PC-3 (cell line): Measurements from ENCODE around the gene FGR. TPM values are rescaled to one million over a fixed set of nuclear protein-coding genes. Genes with fewer than 3 reads are reported as not detected.

ENCODE experiments used
- ATAC-seq: fragments of 200-7000 bp; cut with Tn5 transposase; 2 replicates; pipeline ENCODE4 v1.9.1; 2020; ENCODE audit warnings: mild to moderate bottlenecking, moderate library complexity
- BruUV-seq: library from RNA; stranded (reverse); fragments of 400-500 nt; replicated peaks from 2 replicates; lab custom pipeline; 2021; lab: Mats Ljungman, UMichigan
- CTCF ChIA-PET: fragments of 300-600 bp; sonication (Branson Sonifier 250); formaldehyde crosslinking; loops from one replicate; lab custom pipeline; 2022; ENCODE audit warnings: antibody characterized with exemption; lab: Charles Lee
- POLR2A ChIA-PET: fragments of 300-600 bp; sonication (Branson Sonifier 250); formaldehyde crosslinking; loops from one replicate; lab custom pipeline; 2022; ENCODE audit warnings: antibody characterized with exemption; ENCODE audit not compliant: unreplicated experiment; lab: Charles Lee
- DNase-seq: peaks from one replicate; pipeline ENCODE4 v3.0.0-alpha.2; 2015
- H2AFZ ChIP-seq: fragments of 300-600 bp; sonication (generic); 2 replicates; pipeline ENCODE4 v1.6.0; 2016; ENCODE audit warnings: antibody characterized with exemption, low read length
- H3F3A ChIP-seq: fragments of 300-600 bp; sonication (generic); one replicate; pipeline ENCODE4 v1.6.0; 2017; ENCODE audit warnings: antibody characterized with exemption, low read length, control low read depth, mild to moderate bottlenecking; ENCODE audit not compliant: unreplicated experiment
- H3K27ac ChIP-seq: fragments of 300-600 bp; sonication (generic); 2 replicates; pipeline ENCODE4 v1.5.1; 2016; ENCODE audit warnings: mild to moderate bottlenecking, low read length
- H3K27me3 ChIP-seq: fragments of 300-600 bp; sonication (generic); 2 replicates; pipeline ENCODE4 v1.6.1; 2016; ENCODE audit warnings: low read length, mixed read lengths
- H3K36me3 ChIP-seq: fragments of 300-600 bp; sonication (generic); 2 replicates; pipeline ENCODE4 v1.6.1; 2016; ENCODE audit warnings: low read depth, mixed run types, low read length, mixed read lengths
- H3K4me1 ChIP-seq: fragments of 300-600 bp; sonication (generic); 2 replicates; pipeline ENCODE4 v1.5.1; 2016; ENCODE audit warnings: low read length; ENCODE audit not compliant: insufficient read depth
- H3K4me2 ChIP-seq: fragments of 300-600 bp; sonication (generic); 2 replicates; pipeline ENCODE4 v1.6.0; 2016; ENCODE audit warnings: low read length
- H3K4me3 ChIP-seq: fragments of 300-600 bp; sonication (generic); 2 replicates; pipeline ENCODE4 v1.5.1; 2016; ENCODE audit warnings: mild to moderate bottlenecking, low read length, mixed read lengths
- H3K79me2 ChIP-seq: fragments of 300-600 bp; sonication (generic); 2 replicates; pipeline ENCODE4 v1.6.1; 2017; ENCODE audit warnings: low read length, mixed read lengths
- H3K9ac ChIP-seq: fragments of 300-600 bp; sonication (generic); 2 replicates; pipeline ENCODE4 v1.6.0; 2016; ENCODE audit warnings: mild to moderate bottlenecking, low read length
- H3K9me2 ChIP-seq: fragments of 300-600 bp; sonication (generic); replicated peaks from 2 replicates; pipeline ENCODE4 v1.6.1; 2016; ENCODE audit warnings: mixed run types, low read length, mixed read lengths
- H3K9me3 ChIP-seq: fragments of 300-600 bp; sonication (generic); 2 replicates; pipeline ENCODE4 v1.6.1; 2016; ENCODE audit warnings: low read length, mixed read lengths
- H4K20me1 ChIP-seq: fragments of 300-600 bp; sonication (generic); 2 replicates; pipeline ENCODE4 v1.6.1; 2016; ENCODE audit warnings: low read length, mixed read lengths
- CTCF ChIP-seq: fragments of 300-600 bp; sonication (generic); conservative IDR thresholded peaks from 2 replicates; pipeline ENCODE4 v1.5.1; 2017; ENCODE audit warnings: antibody characterized with exemption, low read depth, mild to moderate bottlenecking, low read length
- EZH2 ChIP-seq: fragments of 300-600 bp; sonication (generic); IDR thresholded peaks from one replicate; pipeline ENCODE4 v1.6.1; 2017; ENCODE audit warnings: antibody characterized with exemption, mild to moderate bottlenecking, low read length; ENCODE audit not compliant: unreplicated experiment
- EZH2phosphoT487 ChIP-seq: fragments of 300-600 bp; sonication (generic); IDR thresholded peaks from 2 replicates; pipeline ENCODE4 v1.6.1; 2018; ENCODE audit warnings: mild to moderate bottlenecking, antibody characterized with exemption, low read length, borderline replicate concordance
- intact Hi-C: fragments of 100-400 bp; cut with micrococcal nuclease; formaldehyde crosslinking; loops from 2 replicates; pipeline ENCODE4 v1.9.0; 2023
- total RNA-seq: library from RNA; depleted of rRNA; stranded (reverse); fragments of >200 nt; gene quantifications from 2 replicates; pipeline ENCODE4 v1.2.3, GENCODE V29; 2014; rRNA removed

FGR gene
- total RNA-seq, 1 experiment from 2014 or later: not detected

- intact Hi-C loops: no loop called here
- no TSS peak for BruUV-seq
- Histone ChIP-seq H3F3A (peaks cover 5% of the 10 kb centered on the region), H3K9me2 (no peaks in the 10 kb centered on the region), H3K4me1 (peaks cover 45% of the 10 kb centered on the region), H3K9ac (peak overlapping the region; percentile 55), H3K27me3 (no peaks in the 10 kb centered on the region), H3K4me2 (peak overlapping the region; percentile 84), H3K9me3 (no peaks in the 10 kb centered on the region), H2AFZ (no peak overlapping the region), H3K79me2 (peaks cover 72% of the 10 kb centered on the region), H3K27ac (peak overlapping the region; percentile 90), H4K20me1 (no peaks in the 10 kb centered on the region), H3K4me3 (peak overlapping the region; percentile 53; the same call in 1 of the 2 replicates), H3K36me3 (peaks cover 4% of the 10 kb centered on the region; the same call in 1 of the 2 replicates)
- ATAC-seq (no peak), DNase-seq (no peak)
- ChIA-PET CTCF (no interaction called here), POLR2A (no interaction called here)
- TF ChIP-seq CTCF (no peak), EZH2phosphoT487 (no peak), EZH2 (no peak)
Observed at GRCh38 chr1:27563341-27563590, 71.7 kb downstream of the FGR start.

GRCh38 chr1:27562534-27563340 lies 72.2 kb downstream of the FGR start:
- intact Hi-C loops: no loop called here
- H3K4me3 ChIP-seq: no peak overlapping the region
- BruUV-seq: no TSS peak
- H3K27me3 ChIP-seq: no peaks in the 10 kb centered on the region
- DNase-seq (no peak), ATAC-seq (no peak)
- peaks cover 67% of the 10 kb centered on the region for H3K79me2 ChIP-seq
- ChIA-PET CTCF (no interaction called here), POLR2A (no interaction called here)
- peaks cover 7% of the 10 kb centered on the region for H3F3A ChIP-seq
- H4K20me1 ChIP-seq: no peaks in the 10 kb centered on the region
- H3K36me3 ChIP-seq: peaks cover 4% of the 10 kb centered on the region; the same call in 1 of the 2 replicates
- no peaks in the 10 kb centered on the region for H3K9me3 ChIP-seq
- H3K9me2 ChIP-seq: no peaks in the 10 kb centered on the region
- no peak overlapping the region for H3K4me2 ChIP-seq
- H3K4me1 ChIP-seq: peaks cover 45% of the 10 kb centered on the region
- TF ChIP-seq CTCF (no peak), EZH2phosphoT487 (no peak), EZH2 (no peak)
- H3K27ac ChIP-seq: peak overlapping the region; percentile 90
- H2AFZ ChIP-seq: no peak overlapping the region
- H3K9ac ChIP-seq: no peak overlapping the region; the same call in 1 of the 2 replicates

Other genes starting within 250 kb of the FGR start
- 4.7 TPM in 2 replicates for gene GPR3, start 242.6 kb downstream of the FGR start, total RNA-seq
- gene WASF2, start 145.0 kb downstream of the FGR start, total RNA-seq: 20.7 and 32.4 TPM in 2 replicates
- 15.2 and 20.4 TPM in 2 replicates for gene AHDC1, start 31.0 kb downstream of the FGR start, total RNA-seq
- gene IFI6, start 37.0 kb upstream of the FGR start, total RNA-seq: 15.7 and 16.5 TPM in 2 replicates
- 9.6 and 9.9 TPM in 2 replicates for gene FAM76A, start 90.8 kb upstream of the FGR start, total RNA-seq
- 18.6 and 28.5 TPM in 2 replicates for gene STX12, start 138.0 kb upstream of the FGR start, total RNA-seq
- gene PPP1R8, start 195.6 kb upstream of the FGR start, total RNA-seq: 65.7 and 85.0 TPM in 2 replicates
- 5.0 and 5.7 TPM in 2 replicates for gene THEMIS2, start 237.4 kb upstream of the FGR start, total RNA-seq